Thyroid gland (tissue), 4 donors: ENCODE data around the gene EXOC1L.

Source experiments
- CTCF ChIP-seq, 6 experiments: fragments of 200-600 bp in 3 of 6; fragments of 450-650 bp in 3 of 6; sonication (generic) in 3 of 6; IDR thresholded peaks; one replicate each; pipeline ENCODE4 v1.5.1; 2016 to 2019; ENCODE audit warnings: antibody characterized with exemption in 6 of 6, mild to moderate bottlenecking in 2 of 6, inconsistent platforms in 1 of 6, moderate library complexity in 1 of 6
- POLR2A ChIP-seq, 2 donors: fragments of 450-650 bp; IDR thresholded peaks; one replicate each; pipeline ENCODE4 v1.6.1; 2017; ENCODE audit warnings: antibody characterized with exemption in 2 of 2, mild to moderate bottlenecking in 2 of 2, moderate library complexity in 1 of 2

- TF ChIP-seq CTCF (IDR thresholded peaks at IDR 0.05) = no peak
- TF ChIP-seq POLR2A (IDR thresholded peaks at IDR 0.05) = no peak
Measured at GRCh38 chr4:55820279-55820678, 689 bp downstream of the EXOC1L start.
